ENCODE data around the gene UBL4A.

UBL4A gene

DNA sequence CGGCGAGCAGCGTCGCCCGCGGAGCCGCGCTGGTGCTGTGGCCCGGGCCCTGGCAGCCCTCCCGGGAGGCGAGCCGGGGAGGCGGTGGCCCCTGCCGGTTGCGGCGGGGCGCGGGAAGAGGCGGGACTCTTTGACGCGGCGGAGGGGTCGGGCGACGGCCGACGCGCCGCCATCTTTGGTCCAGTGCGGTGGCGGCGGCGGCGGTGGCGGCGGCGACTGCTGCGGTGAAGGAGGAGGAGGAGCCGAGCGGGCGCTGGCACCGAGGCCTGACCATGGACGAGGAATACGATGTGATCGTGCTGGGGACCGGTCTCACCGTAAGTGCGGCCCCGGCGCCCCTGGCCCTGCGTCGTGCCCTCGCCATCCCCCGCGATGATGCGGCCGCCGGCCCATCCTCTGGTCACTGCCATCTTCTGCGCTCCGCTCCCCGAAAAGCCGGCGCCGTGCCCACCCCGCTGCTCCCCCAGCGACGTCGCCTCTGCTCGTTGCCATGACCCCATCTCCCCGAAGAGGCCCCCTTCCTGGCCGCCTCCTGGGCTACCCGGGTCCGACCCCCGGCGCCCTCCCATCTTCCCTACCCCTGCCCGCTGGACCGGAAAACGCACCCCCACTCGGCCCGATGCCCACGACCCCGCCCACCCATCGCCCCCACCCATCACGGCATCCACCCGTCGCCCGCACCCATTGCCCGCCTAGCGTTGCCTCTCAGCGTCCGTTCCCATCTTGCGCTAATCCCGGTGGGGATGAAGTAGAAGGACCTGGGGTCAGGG lies 49.2 kb downstream of the UBL4A start, which contains the start of gene GDI1:
Gene GDI1, plus strand, starts transcription at position 172 of the 770 bp plus-strand sequence. Its CDS starts 101 bp downstream, at position 273.
- DNase-seq, result peak; percentile 59 to 61

DNA sequence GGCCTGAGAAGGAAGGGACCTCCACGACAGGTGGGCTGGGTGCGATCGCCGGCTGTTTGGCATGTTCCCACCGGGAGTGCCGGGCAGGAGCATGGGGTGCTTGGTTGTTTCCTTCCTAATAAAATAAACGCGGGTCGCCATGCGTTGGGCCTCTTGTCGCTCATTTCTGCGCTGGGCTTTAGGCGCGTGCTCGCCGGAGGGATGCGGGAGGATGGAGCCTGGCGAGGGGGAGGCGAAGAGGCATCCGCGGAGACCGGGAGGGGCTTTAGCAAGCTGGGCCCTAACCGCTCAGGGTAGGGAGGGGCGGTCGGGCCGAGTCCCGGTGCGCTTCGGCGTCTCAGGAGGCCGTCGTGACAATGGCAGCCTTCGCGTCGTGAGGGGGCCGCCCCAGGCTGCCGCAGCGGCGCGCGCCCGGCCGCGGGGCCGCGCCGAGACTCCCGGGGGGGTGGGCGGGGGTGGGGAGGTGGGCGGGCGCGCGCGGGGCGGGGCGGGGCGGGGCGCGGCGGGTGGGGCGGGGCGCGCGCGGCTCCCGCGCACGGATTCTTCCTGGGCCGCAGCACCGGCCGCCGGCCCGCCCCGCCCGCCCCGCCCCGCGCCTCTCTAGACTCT lies 49.9 kb downstream of the UBL4A start:
- DNase-seq, result peak in 1 of 2 experiments; percentile 44

DNA sequence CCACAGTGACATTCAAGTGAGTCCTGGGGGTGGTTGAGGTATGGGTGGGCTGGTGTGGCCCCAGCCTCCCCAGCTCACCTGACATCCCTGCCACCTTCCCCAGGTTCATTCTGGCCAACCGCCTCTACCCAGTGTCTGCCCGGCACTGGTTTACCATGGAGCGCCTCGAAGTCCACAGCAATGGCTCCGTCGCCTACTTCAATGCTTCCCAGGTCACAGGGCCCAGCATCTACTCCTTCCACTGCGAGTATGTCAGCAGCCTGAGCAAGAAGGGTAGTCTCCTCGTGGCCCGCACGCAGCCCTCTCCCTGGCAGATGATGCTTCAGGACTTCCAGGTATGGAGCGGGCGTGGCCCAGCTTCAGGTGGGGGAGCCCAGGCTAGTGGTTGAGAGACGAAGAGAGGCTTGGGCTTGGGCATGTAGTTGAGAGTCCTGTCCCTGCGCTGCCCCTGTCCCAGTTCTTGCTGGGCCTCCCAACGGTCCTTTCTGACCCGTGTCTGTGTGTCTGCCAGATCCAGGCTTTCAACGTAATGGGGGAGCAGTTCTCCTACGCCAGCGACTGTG lies 51.2 kb downstream of the UBL4A start:
- DNase-seq, result no peak

DNA sequence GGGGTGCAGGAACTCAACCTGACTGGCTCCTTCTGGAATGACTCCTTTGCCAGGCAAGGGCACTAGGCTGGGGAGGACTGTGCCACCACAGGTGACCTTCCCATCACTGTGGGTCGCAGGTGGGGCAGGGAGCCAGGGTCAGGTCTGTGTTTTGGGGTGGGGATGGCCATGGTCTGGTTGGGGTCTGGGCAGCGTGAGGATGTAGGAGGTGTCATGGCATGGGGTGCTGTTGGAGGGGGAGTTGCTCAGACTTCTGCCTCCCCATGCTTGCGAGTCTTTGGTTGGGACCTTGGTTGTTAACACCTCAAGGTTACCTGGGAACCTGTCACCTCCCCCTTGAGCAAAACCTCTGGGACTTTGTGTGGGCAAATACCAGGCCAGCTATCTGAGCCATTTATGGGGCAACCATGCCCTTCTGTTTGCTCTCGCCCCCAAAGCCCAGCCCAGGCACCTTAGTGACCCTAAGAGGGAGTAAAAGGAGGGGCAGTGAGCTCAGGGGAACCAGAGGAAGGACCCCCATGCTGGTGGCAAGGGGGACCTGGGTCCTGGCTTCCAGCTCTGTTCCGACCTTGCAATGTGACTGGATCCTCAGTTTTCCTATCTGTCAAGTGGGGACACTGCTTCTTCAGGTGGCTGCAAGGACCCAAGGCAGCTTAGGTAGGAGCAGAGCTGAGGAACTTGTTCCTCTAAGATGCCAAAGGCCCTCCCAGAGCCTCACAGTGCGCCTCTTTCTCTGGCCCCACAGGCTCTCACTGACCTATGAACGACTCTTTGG lies 51.8 kb downstream of the UBL4A start:
- DNase-seq, result no peak
